ENCODE data around the gene TTC39B.

DNA sequence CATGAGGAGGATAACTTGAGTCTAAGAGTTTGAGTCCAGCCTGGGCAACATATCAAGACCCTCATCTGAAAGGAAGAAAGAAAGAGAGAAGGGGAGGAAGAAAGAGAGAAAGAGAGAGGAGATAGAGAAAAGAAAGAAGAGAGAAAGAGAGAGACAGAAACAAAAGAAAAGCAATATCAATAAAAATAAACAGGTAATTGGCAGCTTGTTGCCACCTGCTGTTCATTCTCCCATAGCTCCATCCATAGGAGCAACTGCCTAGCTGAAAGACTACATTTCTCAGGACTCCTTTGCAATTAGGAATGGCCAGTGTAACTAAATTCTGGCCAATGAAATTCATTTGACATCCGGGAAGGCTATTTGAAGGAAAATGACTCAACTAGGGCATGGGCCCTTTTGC is 4.6 kb upstream of the TTC39B start:
- TF ChIP-seq, protein P1, sequence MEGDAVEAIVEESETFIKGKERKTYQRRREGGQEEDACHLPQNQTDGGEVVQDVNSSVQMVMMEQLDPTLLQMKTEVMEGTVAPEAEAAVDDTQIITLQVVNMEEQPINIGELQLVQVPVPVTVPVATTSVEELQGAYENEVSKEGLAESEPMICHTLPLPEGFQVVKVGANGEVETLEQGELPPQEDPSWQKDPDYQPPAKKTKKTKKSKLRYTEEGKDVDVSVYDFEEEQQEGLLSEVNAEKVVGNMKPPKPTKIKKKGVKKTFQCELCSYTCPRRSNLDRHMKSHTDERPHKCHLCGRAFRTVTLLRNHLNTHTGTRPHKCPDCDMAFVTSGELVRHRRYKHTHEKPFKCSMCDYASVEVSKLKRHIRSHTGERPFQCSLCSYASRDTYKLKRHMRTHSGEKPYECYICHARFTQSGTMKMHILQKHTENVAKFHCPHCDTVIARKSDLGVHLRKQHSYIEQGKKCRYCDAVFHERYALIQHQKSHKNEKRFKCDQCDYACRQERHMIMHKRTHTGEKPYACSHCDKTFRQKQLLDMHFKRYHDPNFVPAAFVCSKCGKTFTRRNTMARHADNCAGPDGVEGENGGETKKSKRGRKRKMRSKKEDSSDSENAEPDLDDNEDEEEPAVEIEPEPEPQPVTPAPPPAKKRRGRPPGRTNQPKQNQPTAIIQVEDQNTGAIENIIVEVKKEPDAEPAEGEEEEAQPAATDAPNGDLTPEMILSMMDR (IDR thresholded peaks at IDR 0.05; ENCODE audit: low read length) = no peak
- TF ChIP-seq EZH2 (optimal IDR thresholded peaks at IDR 0.05; ENCODE audit: low read depth, low read length) (no peak), EZH2phosphoT487 (IDR thresholded peaks at IDR 0.05; ENCODE audit: low read length) (no peak)

Measured in MM.1S (cell line).